Endothelial cell of umbilical vein (primary cell): ENCODE data around the gene VAPB. TPM values are rescaled to one million over a fixed set of nuclear protein-coding genes. Genes with fewer than 3 reads are reported as not detected.

Source experiments
- BruUV-seq: library from RNA; stranded (reverse); fragments of 400-500 nt; replicated peaks from 2 replicates; lab custom pipeline; 2021; lab: Mats Ljungman, UMichigan
- CTCF ChIA-PET: fragments of 300-600, 350-600 bp; sonication (Branson Sonifier 250); formaldehyde crosslinking; loops from one replicate; lab custom pipeline; 2021; ENCODE audit warnings: antibody characterized with exemption, inconsistent platforms; lab: Charles Lee
- POLR2A ChIA-PET: fragments of 300-600, 350-600 bp; sonication (Branson Sonifier 250); formaldehyde crosslinking; loops from one replicate; lab custom pipeline; 2021; ENCODE audit warnings: antibody characterized with exemption, inconsistent platforms; lab: Charles Lee
- DNase-seq: peaks from one replicate; pipeline ENCODE4 v3.0.0-alpha.2; 2011; ENCODE audit warnings: low read depth, low spot score
- FAIRE-seq: peaks from 2 replicates; lab custom pipeline; 2011; peaks lifted over from hg19 to GRCh38; lab: Jason Lieb, UNC
- H2AFZ ChIP-seq: 2 replicates; pipeline ENCODE4 v1.6.0; 2012; ENCODE audit warnings: low read depth, low read length, control low read depth, inconsistent platforms
- H3K27ac ChIP-seq: 2 replicates; pipeline ENCODE4 v1.5.1; 2011; ENCODE audit warnings: low read depth, mild to moderate bottlenecking, control low read depth, low read length, moderate library complexity; ENCODE audit not compliant: insufficient read depth
- H3K27me3 ChIP-seq, 2 experiments: 2 replicates each; pipeline versions ENCODE4 v1.6.0 to v1.6.1; 2011; ENCODE audit warnings: low read length in 2 of 2, mixed read lengths in 1 of 2; ENCODE audit not compliant: control insufficient read depth in 2 of 2, insufficient read depth in 2 of 2
- H3K36me3 ChIP-seq, 2 experiments: 2 replicates in 1 of 2; 3 replicates in 1 of 2; pipeline ENCODE4 v1.5.1; 2011; ENCODE audit warnings: low read length in 2 of 2, mild to moderate bottlenecking in 1 of 2, moderate library complexity in 1 of 2; ENCODE audit not compliant: control insufficient read depth in 2 of 2, insufficient read depth in 2 of 2; ENCODE audit errors: extremely low read depth in 1 of 2
- H3K4me1 ChIP-seq: 3 replicates; pipeline ENCODE4 v1.5.1; 2011; ENCODE audit warnings: mild to moderate bottlenecking, low read length; ENCODE audit not compliant: control insufficient read depth, insufficient read depth; ENCODE audit errors: extremely low read depth
- H3K4me2 ChIP-seq: 2 replicates; pipeline ENCODE4 v1.6.1; 2011; ENCODE audit warnings: low read length, control low read depth, mixed read lengths; ENCODE audit not compliant: insufficient read depth
- H3K4me3 ChIP-seq, 3 experiments: fragments of 200-600 bp in 1 of 3; sonication (generic), shearing (Covaris generic) in 1 of 3; replicated peaks in 1 of 3; 2 replicates each; pipeline ENCODE4 v1.5.1; 2011 to 2016; ENCODE audit warnings: control low read depth in 3 of 3, low read length in 3 of 3, mild to moderate bottlenecking in 2 of 3, inconsistent platforms in 1 of 3, low read depth in 1 of 3, moderate library complexity in 1 of 3; ENCODE audit not compliant: insufficient read depth in 1 of 3
- H3K79me2 ChIP-seq: 2 replicates; pipeline ENCODE4 v1.6.0; 2012; ENCODE audit warnings: low read length, inconsistent platforms; ENCODE audit not compliant: control insufficient read depth, insufficient read depth
- H3K9ac ChIP-seq: replicated peaks from 2 replicates; pipeline ENCODE3; 2011; ENCODE audit warnings: low read length, control low read depth; ENCODE audit not compliant: insufficient read depth; ENCODE audit errors: extremely low read depth
- H3K9me1 ChIP-seq: replicated peaks from 3 replicates; pipeline ENCODE4 v1.6.0; 2011; ENCODE audit warnings: mild to moderate bottlenecking, low read length; ENCODE audit not compliant: control insufficient read depth, insufficient read depth; ENCODE audit errors: extremely low read depth
- H3K9me3 ChIP-seq: replicated peaks from 2 replicates; pipeline ENCODE4 v1.5.1; 2012; ENCODE audit warnings: low read length, inconsistent platforms; ENCODE audit not compliant: control insufficient read depth, insufficient read depth
- H4K20me1 ChIP-seq: replicated peaks from 2 replicates; pipeline ENCODE3; 2011; ENCODE audit warnings: mild to moderate bottlenecking, low read length; ENCODE audit not compliant: control insufficient read depth, insufficient read depth; ENCODE audit errors: extremely low read depth
- CTCF ChIP-seq, 2 donors: IDR thresholded peaks; 1 replicate in 1 of 2; 2 replicates in 1 of 2; pipeline ENCODE4 v1.5.1; 2011; ENCODE audit warnings: low read length in 2 of 2, mild to moderate bottlenecking in 2 of 2, moderate library complexity in 2 of 2, control low read depth in 1 of 2, inconsistent platforms in 1 of 2, low read depth in 1 of 2; ENCODE audit not compliant: insufficient read depth in 1 of 2; ENCODE audit errors: extremely low read depth in 1 of 2
- EZH2 ChIP-seq: IDR thresholded peaks from 2 replicates; pipeline ENCODE4 v1.6.1; 2012; ENCODE audit warnings: borderline replicate concordance, low read depth, mild to moderate bottlenecking, moderate library complexity, low read length, inconsistent platforms; ENCODE audit not compliant: severe bottlenecking
- FOS ChIP-seq: IDR thresholded peaks from 2 replicates; pipeline ENCODE4 v1.6.1; 2011; ENCODE audit warnings: mild to moderate bottlenecking, low read length, moderate library complexity, borderline replicate concordance; ENCODE audit not compliant: insufficient read depth
- GATA2 ChIP-seq: IDR thresholded peaks from 2 replicates; pipeline ENCODE4 v1.7.0; 2011; ENCODE audit warnings: low read depth, mild to moderate bottlenecking, moderate library complexity, mixed read lengths, low read length; ENCODE audit not compliant: insufficient read length, insufficient read depth
- JUN ChIP-seq: IDR thresholded peaks from 2 replicates; pipeline ENCODE4 v1.6.1; 2011; ENCODE audit warnings: borderline replicate concordance, low read depth; ENCODE audit not compliant: insufficient read length, insufficient read depth
- MAX ChIP-seq: IDR thresholded peaks from 2 replicates; pipeline ENCODE4 v1.6.1; 2011; ENCODE audit not compliant: insufficient read depth, insufficient read length
- MYC ChIP-seq: IDR thresholded peaks from one replicate; pipeline ENCODE4 v1.6.1; 2011; ENCODE audit warnings: mild to moderate bottlenecking, low read depth, low read length
- POLR2A ChIP-seq: IDR thresholded peaks from 2 replicates; pipeline ENCODE4 v1.6.1; 2012; ENCODE audit warnings: low read depth, mild to moderate bottlenecking, control low read depth, low read length
- POLR2AphosphoS5 ChIP-seq: IDR thresholded peaks from 2 replicates; pipeline ENCODE4 v1.6.1; 2012; ENCODE audit warnings: low read depth, mild to moderate bottlenecking, control low read depth, low read length, moderate library complexity; ENCODE audit not compliant: insufficient read depth
- dilution Hi-C: fragments of 300-500 bp; cut with MboI; formaldehyde crosslinking; loops from one replicate; pipeline ENCODE4 v1.15.0; 2019; ENCODE audit warnings: low sequenced_read_pairs; ENCODE audit not compliant: extremely low pct_ligation_motif_present
- intact Hi-C: fragments of 100-400 bp; cut with micrococcal nuclease; formaldehyde crosslinking; loops from one replicate; pipeline ENCODE4 v1.10.0; 2022
- polyA plus RNA-seq, 4 experiments: library from polyadenylated mRNA; depleted of rRNA in 3 of 4; stranded (reverse) in 3 of 4; unstranded in 1 of 4; fragments of >200 nt; gene quantifications; 2 replicates each; pipeline versions ENCODE4 v1.2.1 to v1.2.3, GENCODE V29; 2011 to 2012; ENCODE audit warnings: missing spikeins in 1 of 4
- total RNA-seq: library from RNA; stranded (reverse); gene quantifications from 2 replicates; pipeline ENCODE4 v1.2.3, GENCODE V29; 2021

The VAPB gene
- total and polyA plus RNA-seq, 2 donors (not counting 3 experiments of a cell fraction or from before 2014, with no cell fraction given), result 17.9 to 48.9 TPM

- Histone ChIP-seq H3K4me3 (no peak overlapping the region), H3K4me2 (no peak overlapping the region), H3K4me1 (no peaks in the 10 kb centered on the region), H3K79me2 (peaks cover 99% of the 10 kb centered on the region), H3K36me3 (no peaks in the 10 kb centered on the region), H2AFZ (no peak overlapping the region), H3K9me3 (no peaks in the 10 kb centered on the region), H3K27ac (no peak overlapping the region), H3K9ac (no peak overlapping the region), H3K9me1 (peaks cover 3% of the 10 kb centered on the region), H3K27me3 (no peaks in the 10 kb centered on the region), H4K20me1 (peaks cover 31% of the 10 kb centered on the region)
- no peak for TF ChIP-seq POLR2A
- no peak for TF ChIP-seq FOS
- no peak for TF ChIP-seq MYC
- TF ChIP-seq EZH2, result no peak
- TF ChIP-seq JUN, result no peak
- TF ChIP-seq GATA2, result no peak
- no peak for TF ChIP-seq MAX
- no peak for TF ChIP-seq CTCF (IDR thresholded peaks at IDR 0.05; ENCODE audit: extremely low read depth in 1 of 2, insufficient read depth in 1 of 2, low read depth in 1 of 2, low read length in 2 of 2)
- no peak for TF ChIP-seq POLR2AphosphoS5
- dilution Hi-C loops, result no loop called here
- ChIA-PET CTCF (no interaction called here), POLR2A (interaction anchor here (0.6 kb wide), 1 partner anchor 8 kb away, joined by 6 read pairs; no protein-coding TSS in a partner anchor)
- intact Hi-C loops, result no loop called here
- DNase-seq, result no peak
- FAIRE-seq, result no peak
- BruUV-seq, result no TSS peak
Measured at GRCh38 chr20:58398254-58398653, 9.2 kb downstream of the VAPB start.
